Left renal cortex interstitium (tissue), 4 donors: ENCODE measurements around the gene INPP4A. TPM values are rescaled to one million over a fixed set of nuclear protein-coding genes. Genes with fewer than 3 reads are reported as not detected.
"Not testable (repeated sequence)": the region's sequence is repeated elsewhere in the genome, so short reads cannot be mapped to it uniquely, and the experiment has no call there.

Experiments used
- DNase-seq, 4 donors: peaks; one replicate each; pipeline ENCODE4 v3.0.0-alpha.2; 2013; ENCODE audit warnings: low read depth in 4 of 4, low spot score in 2 of 4, missing footprints in 1 of 4
- polyA plus RNA-seq, 4 donors: library from polyadenylated mRNA; unstranded; fragments of 120-200 nt; gene quantifications; one replicate each; pipeline ENCODE4 v1.2.1, GENCODE V29; 2013; ENCODE audit not compliant: insufficient read length in 4 of 4

INPP4A gene
- polyA plus RNA-seq: 10 to 100 TPM; 17.4 to 27.6 (median 20.5) TPM

- DNase-seq: peak in 1 of 4 donors; percentile 69
Observed at GRCh38 chr2:98444436-98445176, at the start of gene INPP4A. Gene INPP4A (plus strand): TSS chr2:98444858. CDS start chr2:98520049, 75,191 bp downstream.

- DNase-seq: no peak
Observed at GRCh38 chr2:98395977-98396376, 48.7 kb upstream of the INPP4A start.

- no peak for DNase-seq
Observed at GRCh38 chr2:98396745-98397355, 47.8 kb upstream of the INPP4A start.

- no peak for DNase-seq
Observed at GRCh38 chr2:98399140-98399539, 45.5 kb upstream of the INPP4A start.

- DNase-seq: no peak
Observed at GRCh38 chr2:98403878-98404277, 40.8 kb upstream of the INPP4A start.

- DNase-seq: no peak
Observed at GRCh38 chr2:98404556-98405250, 40.0 kb upstream of the INPP4A start.

- DNase-seq: no peak
Observed at GRCh38 chr2:98405301-98405700, 39.4 kb upstream of the INPP4A start.

- no peak for DNase-seq
Observed at GRCh38 chr2:98408155-98408554, 36.5 kb upstream of the INPP4A start.

- DNase-seq: peak in 3 of 4 donors; percentile 7 to 23 (median 13)
Observed at GRCh38 chr2:98412751-98413458, 31.8 kb upstream of the INPP4A start.

- not testable (repeated sequence) for DNase-seq
Observed at GRCh38 chr2:98414246-98414645, 30.4 kb upstream of the INPP4A start.

- not testable (repeated sequence) for DNase-seq
Observed at GRCh38 chr2:98415719-98416248, 28.9 kb upstream of the INPP4A start.

- no peak for DNase-seq
Observed at GRCh38 chr2:98416383-98417159, 28.1 kb upstream of the INPP4A start.

GRCh38 chr2:98419544-98419943 is 25.1 kb upstream of the INPP4A start:
- no peak for DNase-seq

- no peak for DNase-seq
Observed at GRCh38 chr2:98419977-98420725, 24.5 kb upstream of the INPP4A start.

- DNase-seq: no peak
Observed at GRCh38 chr2:98422449-98422848, 22.2 kb upstream of the INPP4A start.

- DNase-seq: no peak
Observed at GRCh38 chr2:98426771-98427170, 17.9 kb upstream of the INPP4A start.

- no peak for DNase-seq
Observed at GRCh38 chr2:98432145-98432544, 12.5 kb upstream of the INPP4A start.

GRCh38 chr2:98433363-98433964 is 11.2 kb upstream of the INPP4A start:
- DNase-seq: no peak

- DNase-seq: no peak
Observed at GRCh38 chr2:98434492-98434891, 10.2 kb upstream of the INPP4A start.
